DND-41 (cell line): ENCODE data around the gene ITGB1BP2.

Experiments
- EZH2 ChIP-seq: IDR thresholded peaks from 3 replicates; pipeline ENCODE4 v1.6.1; 2012; ENCODE audit warnings: borderline replicate concordance, low read depth, mild to moderate bottlenecking, moderate library complexity, low read length, inconsistent platforms; ENCODE audit not compliant: severe bottlenecking
- TF ChIP-seq, protein P1 (sequence below): IDR thresholded peaks from 2 replicates; pipeline ENCODE4 v1.5.1; 2012; ENCODE audit warnings: borderline replicate concordance, low read length, moderate library complexity, mild to moderate bottlenecking; ENCODE audit not compliant: poor library complexity, severe bottlenecking; ENCODE audit errors: extremely low read depth

DNA sequence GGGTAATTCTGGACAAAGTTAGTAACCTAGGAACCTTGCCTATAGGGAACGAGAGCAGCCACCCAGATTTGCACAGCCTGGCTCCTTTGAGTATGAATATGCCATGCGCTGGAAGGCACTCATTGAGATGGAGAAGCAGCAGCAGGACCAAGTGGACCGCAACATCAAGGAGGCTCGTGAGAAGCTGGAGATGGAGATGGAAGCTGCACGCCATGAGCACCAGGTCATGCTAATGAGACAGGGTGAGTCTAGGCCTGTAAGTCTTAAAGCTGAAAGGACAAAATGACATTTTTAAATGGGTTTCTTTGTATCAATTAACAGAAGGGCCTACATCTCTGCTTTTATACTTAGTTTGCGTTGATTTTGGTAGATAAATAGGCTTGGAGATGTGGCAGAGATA, 4.7 kb upstream of the ITGB1BP2 start:
- TF ChIP-seq, protein P1, sequence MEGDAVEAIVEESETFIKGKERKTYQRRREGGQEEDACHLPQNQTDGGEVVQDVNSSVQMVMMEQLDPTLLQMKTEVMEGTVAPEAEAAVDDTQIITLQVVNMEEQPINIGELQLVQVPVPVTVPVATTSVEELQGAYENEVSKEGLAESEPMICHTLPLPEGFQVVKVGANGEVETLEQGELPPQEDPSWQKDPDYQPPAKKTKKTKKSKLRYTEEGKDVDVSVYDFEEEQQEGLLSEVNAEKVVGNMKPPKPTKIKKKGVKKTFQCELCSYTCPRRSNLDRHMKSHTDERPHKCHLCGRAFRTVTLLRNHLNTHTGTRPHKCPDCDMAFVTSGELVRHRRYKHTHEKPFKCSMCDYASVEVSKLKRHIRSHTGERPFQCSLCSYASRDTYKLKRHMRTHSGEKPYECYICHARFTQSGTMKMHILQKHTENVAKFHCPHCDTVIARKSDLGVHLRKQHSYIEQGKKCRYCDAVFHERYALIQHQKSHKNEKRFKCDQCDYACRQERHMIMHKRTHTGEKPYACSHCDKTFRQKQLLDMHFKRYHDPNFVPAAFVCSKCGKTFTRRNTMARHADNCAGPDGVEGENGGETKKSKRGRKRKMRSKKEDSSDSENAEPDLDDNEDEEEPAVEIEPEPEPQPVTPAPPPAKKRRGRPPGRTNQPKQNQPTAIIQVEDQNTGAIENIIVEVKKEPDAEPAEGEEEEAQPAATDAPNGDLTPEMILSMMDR, result no peak
- no peak for TF ChIP-seq EZH2
